ENCODE measurements around the gene LRP8. TPM values are rescaled to one million over a fixed set of nuclear protein-coding genes. Genes with fewer than 3 reads are reported as not detected.

Gene LRP8
- total RNA-seq, 5 donors from 2014 or later (not counting 1 experiment from before 2014, with no cell fraction given) = 8.9 to 21.5 (median 19.8) TPM

DNA sequence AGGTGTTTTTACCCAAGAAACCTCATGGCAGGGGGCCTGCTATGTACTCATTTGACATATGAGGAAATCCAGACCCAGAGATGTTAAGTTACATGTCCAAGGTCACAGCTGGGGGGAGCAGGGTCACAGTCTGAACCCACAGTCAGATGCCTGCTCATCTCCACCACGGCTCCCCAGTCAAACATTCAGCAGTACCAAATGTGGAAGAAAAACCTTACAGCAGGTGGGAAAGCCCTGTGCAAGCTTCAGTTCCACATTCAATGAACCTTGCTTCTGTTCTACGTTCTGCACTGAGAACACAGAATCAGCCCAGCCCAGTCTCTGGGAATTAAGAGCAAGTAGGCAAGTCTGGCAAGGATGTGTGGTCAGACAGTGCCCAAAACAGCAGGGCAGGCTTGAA, 35.2 kb downstream of the LRP8 start:
- ChIA-PET POLR2A (no interaction called here), CTCF (interaction anchor here in 1 of 2 donors (1.6 kb wide), 1 partner anchor 14 kb away, joined by 9 read pairs; no protein-coding TSS in a partner anchor)
- peak overlapping the region; percentile 31 to 69 for H3K27ac Mint-ChIP-seq
- H3K9me3 Mint-ChIP-seq = no peaks in the 10 kb centered on the region
- H3K27ac ChIP-seq (ENCODE audit: low read length) = peak overlapping the region; percentile 4
- H3K4me1 ChIP-seq (ENCODE audit: control insufficient read depth in 1 of 2, extremely low read depth in 1 of 2, insufficient read depth in 2 of 2, low read length in 2 of 2) = peaks cover 0 to 46% of the 10 kb centered on the region in 2 experiments
- H3K4me3 ChIP-seq (ENCODE audit: control insufficient read depth in 1 of 2, extremely low read depth in 1 of 2, low read length in 1 of 2) = no peak overlapping the region
- H3K4me3 Mint-ChIP-seq = no peak overlapping the region
- DNase-seq = no peak
- H3K36me3 Mint-ChIP-seq = peaks cover 9% of the 10 kb centered on the region
- H3K4me1 Mint-ChIP-seq = peaks cover 21 to 36% (median 31%) of the 10 kb centered on the region in 3 donors
- no peaks in the 10 kb centered on the region for H3K27me3 ChIP-seq (replicated peaks in 1 of 2; ENCODE audit: control insufficient read depth in 2 of 2, extremely low read depth in 1 of 2, insufficient read depth in 2 of 2, low read length in 1 of 2)
- whole genome bisulfite sequencing (ENCODE audit: insufficient coverage) = 75% methylated on average over 2 of the region's 2 CpGs
- H3K27me3 Mint-ChIP-seq = no peaks in the 10 kb centered on the region
- no peak for ATAC-seq (replicated peaks in 1 of 4)
- H3K36me3 ChIP-seq (ENCODE audit: control insufficient read depth in 2 of 2, extremely low read depth in 1 of 2, insufficient read depth in 1 of 2, low read length in 1 of 2) = peaks cover 0 to 7% of the 10 kb centered on the region in 2 donors
- no peaks in the 10 kb centered on the region for H3K9me3 ChIP-seq

DNA sequence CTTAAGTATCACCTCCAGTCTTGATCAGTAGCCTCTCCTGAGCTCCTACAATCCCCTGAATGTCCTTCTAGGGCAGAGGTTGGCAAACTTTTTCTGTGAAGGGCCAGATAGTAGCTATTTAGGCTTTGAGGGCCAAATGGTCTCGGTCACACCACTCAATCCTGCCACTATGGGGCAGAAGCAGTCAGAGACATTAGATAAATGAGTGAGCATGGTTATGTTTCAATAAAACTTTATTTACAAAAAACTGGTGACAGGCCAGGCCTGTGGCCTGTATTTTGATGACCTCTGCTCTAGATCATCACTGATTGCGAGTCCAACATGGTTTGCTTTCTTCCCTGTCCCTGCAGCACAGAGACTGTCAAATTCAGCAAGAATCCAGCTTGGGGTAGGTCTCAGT, 36.3 kb downstream of the LRP8 start:
- no peaks in the 10 kb centered on the region for H3K9me3 ChIP-seq
- CTCF ChIA-PET = interaction anchor here in 1 of 2 donors (1.0 to 1.6 kb wide), 2 partner anchors 13 to 102 kb away, joined by 3 to 9 read pairs; no protein-coding TSS in a partner anchor
- POLR2A ChIA-PET = no interaction called here
- H3K4me3 Mint-ChIP-seq = no peak overlapping the region
- H3K4me3 ChIP-seq (ENCODE audit: control insufficient read depth in 1 of 2, extremely low read depth in 1 of 2, low read length in 1 of 2) = no peak overlapping the region
- H3K36me3 Mint-ChIP-seq = peaks cover 10% of the 10 kb centered on the region
- no peaks in the 10 kb centered on the region for H3K27me3 ChIP-seq (replicated peaks in 1 of 2; ENCODE audit: control insufficient read depth in 2 of 2, extremely low read depth in 1 of 2, insufficient read depth in 2 of 2, low read length in 1 of 2)
- WGBS (ENCODE audit: insufficient coverage) = 100% methylated on average over 1 of the region's 2 CpGs
- peaks cover 0 to 43% of the 10 kb centered on the region in 2 experiments for H3K4me1 ChIP-seq (ENCODE audit: control insufficient read depth in 1 of 2, extremely low read depth in 1 of 2, insufficient read depth in 2 of 2, low read length in 2 of 2)
- no peaks in the 10 kb centered on the region for H3K27me3 Mint-ChIP-seq
- DNase-seq (no peak), ATAC-seq (replicated peaks in 1 of 4) (no peak)
- peaks cover 21 to 36% (median 31%) of the 10 kb centered on the region in 3 donors for H3K4me1 Mint-ChIP-seq
- H3K36me3 ChIP-seq (ENCODE audit: control insufficient read depth in 2 of 2, extremely low read depth in 1 of 2, insufficient read depth in 1 of 2, low read length in 1 of 2) = peaks cover 0 to 7% of the 10 kb centered on the region in 2 donors
- no peaks in the 10 kb centered on the region for H3K9me3 Mint-ChIP-seq
- no peak overlapping the region for H3K27ac Mint-ChIP-seq
- no peak overlapping the region for H3K27ac ChIP-seq (ENCODE audit: low read length)

DNA sequence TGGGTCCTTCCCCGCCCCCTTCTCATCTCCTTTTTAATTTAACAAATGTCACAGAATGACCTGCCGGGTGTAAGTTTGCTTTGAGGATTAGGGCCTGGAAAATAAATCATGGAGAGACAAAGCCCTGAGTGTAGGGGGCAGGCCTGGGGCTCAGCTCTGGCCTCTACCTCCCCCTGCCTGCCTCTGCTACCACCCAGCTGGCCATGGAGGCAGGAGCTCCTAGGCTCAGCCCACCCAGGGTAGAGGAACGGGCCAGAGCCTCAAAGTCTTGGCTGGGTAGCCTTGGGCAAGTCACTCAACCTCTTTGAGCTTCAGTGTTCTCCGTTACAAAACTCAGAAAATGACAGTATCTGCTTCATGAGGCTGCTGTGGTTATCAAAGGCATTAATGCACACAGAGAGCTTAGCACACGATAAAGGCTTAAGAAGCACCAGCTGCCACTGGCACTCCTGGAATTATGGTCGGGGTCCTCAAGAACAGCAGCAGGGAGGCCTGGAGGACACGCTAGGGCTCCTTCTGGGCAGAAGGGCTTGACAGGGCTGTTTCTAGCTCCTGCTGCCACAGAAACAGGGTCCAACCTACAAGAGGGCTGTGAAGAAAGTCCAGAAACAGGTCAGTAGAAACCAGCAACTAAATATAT, 39.0 kb downstream of the LRP8 start:
- H3K27me3 ChIP-seq (replicated peaks in 1 of 2; ENCODE audit: control insufficient read depth in 2 of 2, extremely low read depth in 1 of 2, insufficient read depth in 2 of 2, low read length in 1 of 2) = no peaks in the 10 kb centered on the region
- H3K4me1 ChIP-seq (ENCODE audit: control insufficient read depth in 1 of 2, extremely low read depth in 1 of 2, insufficient read depth in 2 of 2, low read length in 2 of 2) = peaks cover 0 to 19% of the 10 kb centered on the region in 2 experiments
- H3K27ac ChIP-seq (ENCODE audit: low read length) = no peak overlapping the region
- peaks cover 11% of the 10 kb centered on the region for H3K36me3 Mint-ChIP-seq
- WGBS (ENCODE audit: insufficient coverage) = 95% methylated on average over 5 of the region's 7 CpGs
- peaks cover 0 to 9% of the 10 kb centered on the region in 2 donors for H3K36me3 ChIP-seq (ENCODE audit: control insufficient read depth in 2 of 2, extremely low read depth in 1 of 2, insufficient read depth in 1 of 2, low read length in 1 of 2)
- H3K9me3 Mint-ChIP-seq = no peaks in the 10 kb centered on the region
- no peaks in the 10 kb centered on the region for H3K27me3 Mint-ChIP-seq
- ChIA-PET POLR2A (no interaction called here), CTCF (no interaction called here)
- H3K4me3 ChIP-seq (ENCODE audit: control insufficient read depth in 1 of 2, extremely low read depth in 1 of 2, low read length in 1 of 2) = no peak overlapping the region
- H3K4me3 Mint-ChIP-seq = no peak overlapping the region
- no peaks in the 10 kb centered on the region for H3K9me3 ChIP-seq
- peaks cover 8 to 21% (median 16%) of the 10 kb centered on the region in 3 donors for H3K4me1 Mint-ChIP-seq
- no peak overlapping the region for H3K27ac Mint-ChIP-seq
- no peak for ATAC-seq (replicated peaks in 1 of 4)
- DNase-seq = no peak

DNA sequence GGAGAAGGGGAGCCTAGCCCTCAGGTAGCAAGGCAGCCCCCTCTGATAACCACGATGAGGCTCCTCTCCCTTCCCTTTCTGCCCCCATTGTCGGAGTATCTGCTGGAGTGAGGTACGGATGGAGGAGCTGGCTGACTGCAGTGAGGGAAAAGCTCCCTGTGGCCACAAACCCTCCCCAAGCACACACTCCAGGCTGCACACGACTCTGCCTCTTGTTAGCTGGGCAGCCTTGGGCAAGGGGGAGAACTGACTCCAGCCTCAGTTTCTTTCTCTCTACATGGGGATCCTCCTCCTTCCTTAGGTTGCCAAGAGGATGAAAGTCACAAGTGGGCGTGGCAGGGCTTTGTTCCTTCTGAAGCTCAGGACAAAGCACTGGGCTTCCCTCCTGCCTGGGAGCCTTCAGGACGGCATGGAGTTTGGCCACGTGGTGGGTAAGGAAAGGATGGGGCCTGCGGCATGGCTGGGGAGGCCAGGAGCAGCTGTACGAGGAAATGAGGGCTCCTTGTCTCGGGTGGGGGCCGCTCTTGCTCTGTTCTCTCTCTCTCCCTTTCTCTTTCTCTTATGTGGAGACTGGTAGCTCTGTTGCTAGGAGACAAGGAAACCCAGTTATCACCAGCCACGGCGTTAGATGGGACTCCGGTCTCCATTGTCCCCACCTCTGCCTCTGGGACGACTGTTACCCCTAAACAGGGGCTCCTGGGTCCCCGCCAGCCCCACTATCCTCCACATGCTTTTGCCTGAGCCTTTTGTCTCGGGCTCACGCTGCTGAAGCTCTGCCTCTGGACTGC, 39.7 kb downstream of the LRP8 start:
- H3K9me3 Mint-ChIP-seq = no peaks in the 10 kb centered on the region
- Histone ChIP-seq H3K4me1 (ENCODE audit: control insufficient read depth in 1 of 2, extremely low read depth in 1 of 2, insufficient read depth in 2 of 2, low read length in 2 of 2) (peaks cover 0 to 12% of the 10 kb centered on the region in 2 experiments), H3K4me3 (ENCODE audit: control insufficient read depth in 1 of 2, extremely low read depth in 1 of 2, low read length in 1 of 2) (no peak overlapping the region), H3K9me3 (no peaks in the 10 kb centered on the region), H3K27me3 (replicated peaks in 1 of 2; ENCODE audit: control insufficient read depth in 2 of 2, extremely low read depth in 1 of 2, insufficient read depth in 2 of 2, low read length in 1 of 2) (no peaks in the 10 kb centered on the region), H3K36me3 (ENCODE audit: control insufficient read depth in 2 of 2, extremely low read depth in 1 of 2, insufficient read depth in 1 of 2, low read length in 1 of 2) (peaks cover 0 to 9% of the 10 kb centered on the region in 2 donors), H3K27ac (ENCODE audit: low read length) (no peak overlapping the region)
- H3K36me3 Mint-ChIP-seq = peaks cover 11% of the 10 kb centered on the region
- 93% methylated on average over 8 of the region's 18 CpGs for WGBS (ENCODE audit: insufficient coverage)
- H3K4me1 Mint-ChIP-seq = peaks cover 1 to 14% (median 9%) of the 10 kb centered on the region in 3 donors
- DNase-seq (no peak), ATAC-seq (replicated peaks in 1 of 4) (no peak)
- no peak overlapping the region for H3K27ac Mint-ChIP-seq
- H3K4me3 Mint-ChIP-seq = no peak overlapping the region
- H3K27me3 Mint-ChIP-seq = no peaks in the 10 kb centered on the region
- CTCF ChIA-PET = interaction anchor here in 1 of 2 donors (1.5 kb wide), 1 partner anchor 10 kb away, joined by 5 read pairs; no protein-coding TSS in a partner anchor
- POLR2A ChIA-PET = no interaction called here

DNA sequence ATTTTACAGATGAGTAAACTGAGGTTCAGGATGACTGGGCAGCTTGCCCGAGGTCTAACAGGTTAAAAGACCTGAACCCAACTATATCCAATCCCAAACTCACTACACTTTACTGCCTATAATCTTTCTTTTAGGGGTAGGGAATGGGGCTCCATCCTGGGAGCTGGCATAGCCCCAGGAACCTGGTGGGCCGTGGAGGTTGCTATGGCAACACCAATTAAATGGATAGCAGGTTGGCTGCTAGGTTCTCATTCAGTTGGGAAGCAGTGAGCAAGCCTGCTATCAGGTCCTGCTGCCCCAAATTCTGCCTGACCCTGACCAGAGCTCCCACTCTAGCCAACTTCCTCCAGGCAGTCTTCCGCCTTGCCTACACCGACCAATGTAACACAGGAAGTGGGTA, 40.9 kb downstream of the LRP8 start:
- Mint-ChIP-seq H3K27me3 (no peaks in the 10 kb centered on the region), H3K9me3 (no peaks in the 10 kb centered on the region), H3K4me3 (no peak overlapping the region), H3K27ac (no peak overlapping the region), H3K36me3 (peaks cover 11% of the 10 kb centered on the region), H3K4me1 (peaks cover 0 to 5% (median 2%) of the 10 kb centered on the region in 3 donors)
- Histone ChIP-seq H3K27me3 (replicated peaks in 1 of 2; ENCODE audit: control insufficient read depth in 2 of 2, extremely low read depth in 1 of 2, insufficient read depth in 2 of 2, low read length in 1 of 2) (no peaks in the 10 kb centered on the region), H3K36me3 (ENCODE audit: control insufficient read depth in 2 of 2, extremely low read depth in 1 of 2, insufficient read depth in 1 of 2, low read length in 1 of 2) (peaks cover 0 to 9% of the 10 kb centered on the region in 2 donors), H3K9me3 (no peaks in the 10 kb centered on the region), H3K4me1 (ENCODE audit: control insufficient read depth in 1 of 2, extremely low read depth in 1 of 2, insufficient read depth in 2 of 2, low read length in 2 of 2) (peaks cover 0 to 5% of the 10 kb centered on the region in 2 experiments), H3K27ac (ENCODE audit: low read length) (no peak overlapping the region), H3K4me3 (ENCODE audit: control insufficient read depth in 1 of 2, extremely low read depth in 1 of 2, low read length in 1 of 2) (no peak overlapping the region)
- ATAC-seq (replicated peaks in 1 of 4) (no peak), DNase-seq (no peak)
- POLR2A ChIA-PET = no interaction called here
- CTCF ChIA-PET = interaction anchor here in 1 of 2 donors (1.5 kb wide), 1 partner anchor 9 kb away, joined by 5 read pairs; no protein-coding TSS in a partner anchor
- 83% methylated on average over 1 of the region's 4 CpGs for WGBS (ENCODE audit: insufficient coverage)

DNA sequence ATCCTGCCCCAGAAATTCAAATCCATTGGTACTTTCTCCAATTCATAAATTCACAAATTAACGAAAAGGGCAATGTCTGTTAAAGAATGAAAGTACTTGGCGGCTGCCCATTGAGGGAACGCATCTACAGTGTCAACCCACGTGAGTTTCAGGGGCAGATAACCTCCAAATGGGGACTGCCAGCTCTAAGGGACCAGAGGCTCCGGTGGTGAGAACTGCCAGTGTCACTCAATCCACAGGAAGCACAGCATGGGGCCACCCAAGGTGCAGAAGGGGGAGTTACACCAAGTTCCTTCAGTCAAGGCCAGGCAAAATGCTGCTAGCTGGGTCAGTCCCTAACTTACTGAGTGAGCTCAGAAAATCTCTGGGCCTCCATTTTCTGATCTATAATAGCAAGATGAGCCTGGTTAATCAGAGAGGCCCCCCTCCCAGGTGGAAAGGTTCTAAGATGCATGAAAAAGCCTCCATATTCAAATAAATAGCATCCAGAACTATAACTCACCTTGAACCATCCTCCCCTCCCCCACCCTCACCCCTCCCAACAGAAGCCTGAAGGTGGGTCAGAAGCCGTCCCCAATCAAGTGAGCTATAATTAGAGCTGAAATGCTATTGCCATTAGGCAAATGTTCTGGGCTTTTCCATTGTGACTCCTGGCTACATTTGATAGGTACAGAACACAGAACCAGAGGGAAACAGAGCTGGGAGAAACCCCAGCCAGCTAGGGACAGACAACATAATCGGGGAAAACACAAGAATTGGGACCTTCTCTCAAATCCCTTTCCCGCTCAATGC, 41.7 kb downstream of the LRP8 start:
- Mint-ChIP-seq H3K27ac (no peak overlapping the region), H3K4me3 (no peak overlapping the region), H3K9me3 (no peaks in the 10 kb centered on the region), H3K4me1 (peaks cover 0 to 2% (median 2%) of the 10 kb centered on the region in 3 donors), H3K27me3 (no peaks in the 10 kb centered on the region), H3K36me3 (peaks cover 11% of the 10 kb centered on the region)
- Histone ChIP-seq H3K36me3 (ENCODE audit: control insufficient read depth in 2 of 2, extremely low read depth in 1 of 2, insufficient read depth in 1 of 2, low read length in 1 of 2) (peaks cover 0 to 9% of the 10 kb centered on the region in 2 donors), H3K9me3 (no peaks in the 10 kb centered on the region), H3K4me3 (ENCODE audit: control insufficient read depth in 1 of 2, extremely low read depth in 1 of 2, low read length in 1 of 2) (no peak overlapping the region), H3K4me1 (ENCODE audit: control insufficient read depth in 1 of 2, extremely low read depth in 1 of 2, insufficient read depth in 2 of 2, low read length in 2 of 2) (peaks cover 0 to 5% of the 10 kb centered on the region in 2 experiments), H3K27ac (ENCODE audit: low read length) (no peak overlapping the region), H3K27me3 (replicated peaks in 1 of 2; ENCODE audit: control insufficient read depth in 2 of 2, extremely low read depth in 1 of 2, insufficient read depth in 2 of 2, low read length in 1 of 2) (no peaks in the 10 kb centered on the region)
- DNase-seq = peak in 1 of 35 experiments; percentile 8
- no peak for ATAC-seq (replicated peaks in 1 of 4)
- WGBS (ENCODE audit: insufficient coverage) = 59% methylated on average over 5 of the region's 8 CpGs
- ChIA-PET CTCF (interaction anchor here in 1 of 2 donors (1.5 kb wide), 1 partner anchor 8 kb away, joined by 5 read pairs; no protein-coding TSS in a partner anchor), POLR2A (no interaction called here)
